K562 (cell line): ENCODE results near the gene SEMA6B. TPM values are rescaled to one million over a fixed set of nuclear protein-coding genes. Genes with fewer than 3 reads are reported as not detected.
A peak's percentile ranks its signal among the peaks of the same experiment; 100 is the strongest.

Experiments used
- CBX2 ChIP-seq: fragments of 200-600 bp; sonication (generic); IDR thresholded peaks from one replicate; pipeline ENCODE4 v1.6.1; 2012; ENCODE audit warnings: mild to moderate bottlenecking, low read length, inconsistent platforms; ENCODE audit not compliant: insufficient read depth, poor library complexity, severe bottlenecking
- CHD4 ChIP-seq: fragments of 200-600 bp; sonication (generic); IDR thresholded peaks from 3 replicates; pipeline ENCODE4 v1.6.1; 2012; ENCODE audit warnings: low read depth, mild to moderate bottlenecking, mixed read lengths, low read length, inconsistent platforms; ENCODE audit not compliant: insufficient read depth, insufficient replicate concordance, poor library complexity, severe bottlenecking
- E2F5 ChIP-seq: sonication (generic); formaldehyde crosslinking; IDR thresholded peaks from 2 replicates; pipeline ENCODE4 v1.8.0; 2022; ENCODE audit warnings: mild to moderate bottlenecking, missing genetic modification reagents
- FOS ChIP-seq: IDR thresholded peaks from 3 replicates; pipeline ENCODE4 v1.6.1; 2011; ENCODE audit not compliant: insufficient read length; ENCODE audit errors: extremely low read depth
- GMEB1 ChIP-seq: fragments of 250-450 bp; sonication (Bioruptor Pico); IDR thresholded peaks from 2 replicates; pipeline ENCODE4 v1.4.0; 2020; ENCODE audit warnings: mild to moderate bottlenecking
- KDM5B ChIP-seq: fragments of 200-600 bp; sonication (generic); IDR thresholded peaks from 2 replicates; pipeline ENCODE4 v1.6.1; 2012; ENCODE audit warnings: low read depth, mild to moderate bottlenecking, moderate library complexity, low read length, control low read depth, inconsistent platforms; ENCODE audit not compliant: insufficient replicate concordance
- MTA1 ChIP-seq: fragments of 450-650 bp; IDR thresholded peaks from 2 replicates; pipeline ENCODE4 v1.6.1; 2017; ENCODE audit warnings: borderline replicate concordance
- NFRKB ChIP-seq: fragments of 450-650 bp; IDR thresholded peaks from 2 replicates; pipeline ENCODE4 v1.6.1; 2016; ENCODE audit warnings: low read depth
- NR1H2 ChIP-seq: sonication (generic); formaldehyde crosslinking; IDR thresholded peaks from 2 replicates; pipeline ENCODE4 v1.4.0; 2020; ENCODE audit warnings: mild to moderate bottlenecking, missing genetic modification reagents
- RAD21 ChIP-seq, 2 experiments: fragments of 250-450 bp in 1 of 2; fragments of 450-650 bp in 1 of 2; sonication (Bioruptor Pico) in 1 of 2; formaldehyde crosslinking in 1 of 2; IDR thresholded peaks in 1 of 2; conservative IDR thresholded peaks in 1 of 2; 2 replicates each; pipeline versions ENCODE4 v1.4.0 to v1.8.0; 2020 to 2022; ENCODE audit warnings: mild to moderate bottlenecking in 2 of 2, moderate library complexity in 1 of 2
- TSC22D4 ChIP-seq: fragments of 450-650 bp; IDR thresholded peaks from 2 replicates; pipeline ENCODE4 v1.6.1; 2016; ENCODE audit warnings: missing genetic modification characterization, missing biosample characterization, control low read depth
- ZNF12 ChIP-seq: sonication (generic); formaldehyde crosslinking; IDR thresholded peaks from 2 replicates; pipeline ENCODE4 v1.4.0; 2020; ENCODE audit warnings: mild to moderate bottlenecking, missing genetic modification reagents
- ZNF140 ChIP-seq: fragments of 250-450 bp; sonication (Bioruptor Pico); IDR thresholded peaks from 2 replicates; pipeline ENCODE4 v1.8.0; 2021; ENCODE audit warnings: moderate library complexity, mild to moderate bottlenecking, inconsistent platforms
- polyA plus RNA-seq, 8 experiments: library from polyadenylated mRNA; depleted of rRNA in 4 of 8; stranded (reverse) in 5 of 8; unstranded in 3 of 8; fragments of >200 nt; fragmentation: Nextera tagmentation in 2 of 8; fragmentation: Illumina TruSeq in 1 of 8; extraction: Ambion mirVana in 2 of 8; extraction: Trizol in 1 of 8; gene quantifications; 2 replicates each; pipeline versions ENCODE4 v1.2.1 to v1.2.3, GENCODE V29; 2011 to 2014; ENCODE audit warnings: inconsistent platforms in 1 of 8, missing spikeins in 1 of 8
- total RNA-seq, 7 experiments: library from RNA; depleted of rRNA in 6 of 7; stranded (reverse); fragments of >200 nt in 6 of 7; fragmentation: Illumina TruSeq in 2 of 7; extraction: Trizol in 2 of 7; gene quantifications; 2 replicates each; pipeline versions ENCODE4 v1.2.1 to v1.2.3, GENCODE V29; 2011 to 2021; ENCODE audit warnings: low replicate concordance in 1 of 7

SEMA6B gene
- total and polyA plus RNA-seq, 9 of the 15 experiments (the other 6 are each of a cell fraction or from before 2014, with no cell fraction given): 0.65 to 4.6 (median 2.5) TPM; not detected in 2

- TF ChIP-seq TSC22D4 (tag) (no peak), CBX2 (no peak), E2F5 (CRISPR knock-in tag) (no peak), ZNF12 (CRISPR knock-in tag) (no peak), NR1H2 (CRISPR knock-in tag) (no peak), NFRKB (no peak), FOS (no peak), CHD4 (peak; percentile 2), GMEB1 (CRISPR knock-in tag) (no peak), MTA1 (no peak), ZNF140 (CRISPR knock-in tag) (no peak), KDM5B (no peak), RAD21 (CRISPR knock-in tag; conservative IDR thresholded peaks at IDR 0.05 in 1 of 2, IDR thresholded peaks at IDR 0.05 in 1 of 2) (peak; percentile 34 to 51)
Observed at GRCh38 chr19:4557971-4558941, 1.2 kb downstream of the SEMA6B start (continued).
